ENCODE results near the gene DNAJC21.

- TF ChIP-seq CTCF (IDR thresholded peaks at IDR 0.05; ENCODE audit: insufficient read depth, low read length) (no peak), REST (IDR thresholded peaks at IDR 0.05; ENCODE audit: insufficient replicate concordance, low read depth) (no peak)
These were observed 30.3 kb upstream of the DNAJC21 start for GRCh38 chr5:34899066-34899465.

Measured in HL-60 (cell line).